22Rv1 (cell line): ENCODE data around the gene PDE3B.

ENCODE experiments used
- ZFX ChIP-seq: fragments of 450-650 bp; IDR thresholded peaks from 2 replicates; pipeline ENCODE4 v1.6.1; 2017; ENCODE audit warnings: antibody characterized with exemption, borderline replicate concordance
- TF ChIP-seq, protein P1 (sequence below): fragments of 450-650 bp; IDR thresholded peaks from 2 replicates; pipeline ENCODE4 v1.5.1; 2017; ENCODE audit warnings: mild to moderate bottlenecking

GRCh38 chr11:14741195-14741594 lies 97.6 kb downstream of the PDE3B start:
- TF ChIP-seq, protein P1, sequence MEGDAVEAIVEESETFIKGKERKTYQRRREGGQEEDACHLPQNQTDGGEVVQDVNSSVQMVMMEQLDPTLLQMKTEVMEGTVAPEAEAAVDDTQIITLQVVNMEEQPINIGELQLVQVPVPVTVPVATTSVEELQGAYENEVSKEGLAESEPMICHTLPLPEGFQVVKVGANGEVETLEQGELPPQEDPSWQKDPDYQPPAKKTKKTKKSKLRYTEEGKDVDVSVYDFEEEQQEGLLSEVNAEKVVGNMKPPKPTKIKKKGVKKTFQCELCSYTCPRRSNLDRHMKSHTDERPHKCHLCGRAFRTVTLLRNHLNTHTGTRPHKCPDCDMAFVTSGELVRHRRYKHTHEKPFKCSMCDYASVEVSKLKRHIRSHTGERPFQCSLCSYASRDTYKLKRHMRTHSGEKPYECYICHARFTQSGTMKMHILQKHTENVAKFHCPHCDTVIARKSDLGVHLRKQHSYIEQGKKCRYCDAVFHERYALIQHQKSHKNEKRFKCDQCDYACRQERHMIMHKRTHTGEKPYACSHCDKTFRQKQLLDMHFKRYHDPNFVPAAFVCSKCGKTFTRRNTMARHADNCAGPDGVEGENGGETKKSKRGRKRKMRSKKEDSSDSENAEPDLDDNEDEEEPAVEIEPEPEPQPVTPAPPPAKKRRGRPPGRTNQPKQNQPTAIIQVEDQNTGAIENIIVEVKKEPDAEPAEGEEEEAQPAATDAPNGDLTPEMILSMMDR, result no peak
- TF ChIP-seq ZFX, result no peak
